HepG2 (cell line): ENCODE measurements around the gene COL13A1. TPM values are rescaled to one million over a fixed set of nuclear protein-coding genes. Genes with fewer than 3 reads are reported as not detected.

Source experiments
- ATAC-seq: fragments of 200-7000 bp; cut with Tn5 transposase; 3 replicates; pipeline ENCODE4 v1.9.1; 2020; ENCODE audit warnings: mild to moderate bottlenecking, moderate library complexity
- BruUV-seq: library from RNA; stranded (reverse); fragments of 400-500 nt; replicated peaks from 2 replicates; lab custom pipeline; 2021; lab: Mats Ljungman, UMichigan
- CTCF ChIA-PET: fragments of 300-600 bp; formaldehyde crosslinking; extraction: SDS; loops from one replicate; lab custom pipeline; 2021; ENCODE audit warnings: low total read pairs, inconsistent platforms, low intra/inter-chr PET ratio; lab: Yijun Ruan, JAX
- POLR2A ChIA-PET: fragments of 350-600 bp; sonication (Branson Sonifier 250); formaldehyde crosslinking; loops from one replicate; lab custom pipeline; 2020; ENCODE audit warnings: antibody characterized with exemption, inconsistent platforms; lab: Yijun Ruan, JAX
- DNase-seq: peaks from one replicate; pipeline ENCODE4 v3.0.0-alpha.2; 2015; ENCODE audit warnings: low spot score
- FAIRE-seq: peaks from 3 replicates; lab custom pipeline; 2011; peaks lifted over from hg19 to GRCh38; lab: Jason Lieb, UNC
- H2AFZ ChIP-seq: one replicate; pipeline ENCODE4 v1.6.1; 2011; ENCODE audit warnings: low read length, inconsistent platforms
- H3K27ac ChIP-seq: fragments of 300-600 bp; 3 replicates; pipeline ENCODE4 v1.8.0; 2011; ENCODE audit warnings: mixed run types, mild to moderate bottlenecking, mixed read lengths, low read length, inconsistent platforms; ENCODE audit not compliant: insufficient read depth; ENCODE audit errors: extremely low read length
- H3K27me3 ChIP-seq, 2 experiments: fragments of 200-600 bp in 1 of 2; 2 replicates in 1 of 2; 3 replicates in 1 of 2; pipeline versions ENCODE4 v1.6.0 to v1.8.0; 2011; ENCODE audit warnings: low read length in 2 of 2, mild to moderate bottlenecking in 2 of 2, moderate library complexity in 2 of 2, inconsistent platforms in 1 of 2; ENCODE audit not compliant: insufficient read depth in 2 of 2, control insufficient read depth in 1 of 2
- H3K36me3 ChIP-seq, 2 experiments: fragments of 200-600 bp in 1 of 2; replicated peaks in 1 of 2; 2 replicates in 1 of 2; 3 replicates in 1 of 2; pipeline versions ENCODE4 v1.5.1 to v1.8.0; 2011; ENCODE audit warnings: low read length in 2 of 2, inconsistent platforms in 1 of 2; ENCODE audit not compliant: insufficient read depth in 2 of 2, control insufficient read depth in 1 of 2
- H3K4me1 ChIP-seq: 2 replicates; pipeline ENCODE4 v1.5.1; 2012; ENCODE audit warnings: low read length, inconsistent platforms; ENCODE audit not compliant: insufficient read depth
- H3K4me2 ChIP-seq: 2 replicates; pipeline ENCODE4 v1.6.0; 2011; ENCODE audit warnings: low read depth, low read length, inconsistent platforms
- H3K4me3 ChIP-seq, 3 experiments: fragments of 200-600 bp in 1 of 3; sonication (generic), shearing (Covaris generic) in 1 of 3; replicated peaks in 1 of 3; 2 replicates each; pipeline ENCODE4 v1.5.1; 2011 to 2016; ENCODE audit warnings: low read length in 3 of 3, inconsistent platforms in 2 of 3, low read depth in 2 of 3, mild to moderate bottlenecking in 2 of 3, control low read depth in 1 of 3, mixed read lengths in 1 of 3; ENCODE audit not compliant: insufficient read depth in 1 of 3
- H3K79me2 ChIP-seq: one replicate; pipeline ENCODE4 v1.6.1; 2011; ENCODE audit warnings: low read length, inconsistent platforms; ENCODE audit not compliant: insufficient read depth
- H3K9ac ChIP-seq: 2 replicates; pipeline ENCODE4 v1.6.0; 2011; ENCODE audit warnings: mild to moderate bottlenecking, low read depth, low read length, inconsistent platforms; ENCODE audit not compliant: insufficient read depth
- H3K9me3 ChIP-seq: 2 replicates; pipeline ENCODE4 v1.5.1; 2012; ENCODE audit warnings: mild to moderate bottlenecking, low read length
- H4K20me1 ChIP-seq: 2 replicates; pipeline ENCODE4 v1.6.0; 2011; ENCODE audit warnings: inconsistent platforms, mild to moderate bottlenecking, low read length, moderate library complexity; ENCODE audit not compliant: insufficient read depth
- HNF4A ChIP-seq: sonication (generic); formaldehyde crosslinking; IDR thresholded peaks from 2 replicates; pipeline ENCODE4 v1.4.0; 2020; ENCODE audit warnings: missing genetic modification reagents
- MZF1 ChIP-seq: sonication (generic); formaldehyde crosslinking; IDR thresholded peaks from 2 replicates; pipeline ENCODE4 v1.8.1; 2023; ENCODE audit warnings: mild to moderate bottlenecking, missing genetic modification reagents, borderline replicate concordance
- ZNF768 ChIP-seq: sonication (generic); formaldehyde crosslinking; IDR thresholded peaks from 2 replicates; pipeline ENCODE4 v1.4.0; 2020; ENCODE audit warnings: missing genetic modification reagents
- WGBS: methylation state at CpG from one replicate; pipeline ENCODE4 v1.1.6; 2017; ENCODE audit warnings: low lambda C conversion rate; 5-methylcytosine and 5-hydroxymethylcytosine counted together
- in situ Hi-C: cut with HindIII; loops from 2 replicates; pipeline ENCODE4 v1.10.0; 2017; ENCODE audit warnings: low pct_unique_long_range_greater_than_20kb; ENCODE audit not compliant: extremely low pct_ligation_motif_present
- intact Hi-C: fragments of 100-400 bp; cut with micrococcal nuclease; formaldehyde crosslinking; loops from one replicate; pipeline ENCODE4 v1.10.0; 2022; ENCODE audit not compliant: unreplicated experiment
- polyA plus RNA-seq, 8 experiments: library from polyadenylated mRNA; depleted of rRNA in 3 of 8; stranded (reverse) in 7 of 8; unstranded in 1 of 8; fragments of >200 nt; fragmentation: Illumina TruSeq in 4 of 8; extraction: Trizol in 4 of 8; gene quantifications; 2 replicates each; pipeline versions ENCODE4 v1.2.1 to v1.2.3, GENCODE V29; 2011 to 2016; ENCODE audit warnings: low read depth in 4 of 8, missing spikeins in 1 of 8, mixed read lengths in 1 of 8; ENCODE audit not compliant: insufficient read depth in 1 of 8
- total RNA-seq, 5 experiments: library from RNA; depleted of rRNA; stranded (reverse); fragments of >200 nt; fragmentation: Illumina TruSeq; extraction: Trizol; gene quantifications; 2 replicates each; pipeline ENCODE4 v1.2.3, GENCODE V29; 2016; ENCODE audit warnings: low read depth in 1 of 5
- TF ChIP-seq, protein P1 (sequence below): sonication (generic); formaldehyde crosslinking; IDR thresholded peaks from 2 replicates; pipeline ENCODE4 v1.5.0; 2020; ENCODE audit warnings: missing genetic modification reagents

The COL13A1 gene
- total and polyA plus RNA-seq, 2 of the 13 experiments (the other 11 are each of a cell fraction or from before 2014, with no cell fraction given) = 0.07 TPM; not detected in 1

DNA sequence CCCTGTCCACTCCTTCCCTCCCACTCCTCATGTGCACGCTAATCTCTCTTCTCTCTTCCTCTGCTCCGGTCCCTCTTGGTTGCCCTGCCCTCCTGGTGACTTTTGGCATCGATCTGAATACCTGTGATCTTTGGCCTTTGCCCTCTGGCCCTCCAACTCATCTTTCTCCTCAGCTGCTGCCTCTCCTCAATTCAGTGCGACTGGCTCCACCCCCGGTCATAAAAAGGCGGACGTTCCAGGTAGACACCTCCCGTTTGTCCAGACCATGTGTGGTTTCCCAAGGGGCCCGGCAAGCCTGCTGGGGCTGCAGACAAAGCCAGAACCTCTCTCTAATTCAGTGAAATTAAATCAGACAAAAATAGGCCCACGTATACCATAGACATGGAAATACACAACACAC, 96.8 kb downstream of the COL13A1 start:
- POLR2A ChIA-PET = no interaction called here
- ATAC-seq (no peak), DNase-seq (no peak)
- no peak overlapping the region for H3K27ac ChIP-seq
- no peak overlapping the region for H3K4me3 ChIP-seq
- BruUV-seq = no TSS peak
- H3K27me3 ChIP-seq = peaks cover 2 to 31% of the 10 kb centered on the region in 2 experiments; a peak in 3 of 5 replicates
- H3K9me3 ChIP-seq = no peaks in the 10 kb centered on the region
- intact Hi-C loops = no loop called here
- no peak overlapping the region for H3K9ac ChIP-seq
- TF ChIP-seq, protein P1, sequence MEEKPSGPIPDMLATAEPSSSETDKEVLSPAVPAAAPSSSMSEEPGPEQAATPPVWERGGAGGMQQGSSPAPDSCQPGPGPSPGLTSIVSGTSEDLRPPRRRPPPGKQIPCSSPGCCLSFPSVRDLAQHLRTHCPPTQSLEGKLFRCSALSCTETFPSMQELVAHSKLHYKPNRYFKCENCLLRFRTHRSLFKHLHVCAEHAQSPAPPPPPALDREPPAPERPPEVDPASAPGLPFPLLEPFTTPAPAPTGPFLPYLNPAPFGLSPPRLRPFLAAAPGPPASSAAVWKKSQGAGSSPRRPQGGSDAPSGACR (CRISPR knock-in tag) = no peak
- TF ChIP-seq HNF4A = 0 out of 2 replicates have a peak, but pooled peaks have one; percentile 18
- TF ChIP-seq, all 625 proteins: peak for 1
- H4K20me1 ChIP-seq = no peaks in the 10 kb centered on the region
- no peak overlapping the region for H3K4me2 ChIP-seq
- no peaks in the 10 kb centered on the region for H3K4me1 ChIP-seq
- in situ Hi-C loops = no loop called here
- WGBS = 13% methylated on average over 10 of the region's 10 CpGs
- H3K36me3 ChIP-seq = no peaks in the 10 kb centered on the region
- no peak overlapping the region for H2AFZ ChIP-seq
- no peaks in the 10 kb centered on the region for H3K79me2 ChIP-seq
- no peak for FAIRE-seq
- CTCF ChIA-PET = no interaction called here

DNA sequence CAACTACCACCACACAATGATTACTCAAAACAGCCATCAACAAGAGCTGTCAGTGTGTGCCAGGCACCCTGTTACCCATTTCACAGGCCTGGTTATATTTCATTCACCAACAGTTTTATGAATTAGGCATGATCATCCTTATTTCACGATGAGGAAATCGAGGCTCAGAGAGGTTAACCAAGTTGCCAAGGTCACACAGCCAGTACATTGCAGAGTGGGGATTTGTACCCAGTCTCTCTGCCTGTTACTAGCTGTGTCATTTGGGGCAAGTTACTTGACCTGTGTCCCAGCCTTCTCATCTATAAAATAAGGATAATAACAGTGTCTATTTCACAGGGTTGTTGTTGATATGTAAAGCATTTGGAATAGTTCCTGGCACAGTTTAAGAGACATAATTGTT, 97.2 kb downstream of the COL13A1 start:
- no peak for DNase-seq
- TF ChIP-seq MZF1 (CRISPR knock-in tag) = no peak
- TF ChIP-seq ZNF768 (CRISPR knock-in tag) = peak; percentile 31; the same call in 1 of the 2 replicates
- Histone ChIP-seq H3K4me1 (no peaks in the 10 kb centered on the region), H3K79me2 (no peaks in the 10 kb centered on the region), H4K20me1 (no peaks in the 10 kb centered on the region), H3K27ac (no peak overlapping the region), H3K27me3 (peaks cover 2 to 27% of the 10 kb centered on the region in 2 experiments; a peak in 3 of 5 replicates), H3K4me3 (no peak overlapping the region), H2AFZ (no peak overlapping the region), H3K4me2 (no peak overlapping the region), H3K9ac (no peak overlapping the region), H3K9me3 (no peaks in the 10 kb centered on the region), H3K36me3 (no peaks in the 10 kb centered on the region)
- 10% methylated on average over 2 of the region's 2 CpGs for WGBS
- ChIA-PET POLR2A (no interaction called here), CTCF (no interaction called here)
- no peak for FAIRE-seq
- BruUV-seq = no TSS peak
- intact Hi-C loops (no loop called here), in situ Hi-C loops (no loop called here)
- ATAC-seq = no peak
